HepG2 (cell line): ENCODE results near the gene IRF2. TPM values are rescaled to one million over a fixed set of nuclear protein-coding genes. Genes with fewer than 3 reads are reported as not detected.

Experiments used
- ATAC-seq: fragments of 200-7000 bp; cut with Tn5 transposase; 3 replicates; pipeline ENCODE4 v1.9.1; 2020; ENCODE audit warnings: mild to moderate bottlenecking, moderate library complexity
- BruUV-seq: library from RNA; stranded (reverse); fragments of 400-500 nt; replicated peaks from 2 replicates; lab custom pipeline; 2021; lab: Mats Ljungman, UMichigan
- CTCF ChIA-PET: fragments of 300-600 bp; formaldehyde crosslinking; extraction: SDS; loops from one replicate; lab custom pipeline; 2021; ENCODE audit warnings: low total read pairs, inconsistent platforms, low intra/inter-chr PET ratio; lab: Yijun Ruan, JAX
- POLR2A ChIA-PET: fragments of 350-600 bp; sonication (Branson Sonifier 250); formaldehyde crosslinking; loops from one replicate; lab custom pipeline; 2020; ENCODE audit warnings: antibody characterized with exemption, inconsistent platforms; lab: Yijun Ruan, JAX
- DNase-seq: peaks from one replicate; pipeline ENCODE4 v3.0.0-alpha.2; 2015; ENCODE audit warnings: low spot score
- FAIRE-seq: peaks from 3 replicates; lab custom pipeline; 2011; peaks lifted over from hg19 to GRCh38; lab: Jason Lieb, UNC
- H2AFZ ChIP-seq: one replicate; pipeline ENCODE4 v1.6.1; 2011; ENCODE audit warnings: low read length, inconsistent platforms
- H3K27ac ChIP-seq: fragments of 300-600 bp; 3 replicates; pipeline ENCODE4 v1.8.0; 2011; ENCODE audit warnings: mixed run types, mild to moderate bottlenecking, mixed read lengths, low read length, inconsistent platforms; ENCODE audit not compliant: insufficient read depth; ENCODE audit errors: extremely low read length
- H3K27me3 ChIP-seq, 2 experiments: fragments of 200-600 bp in 1 of 2; 2 replicates in 1 of 2; 3 replicates in 1 of 2; pipeline versions ENCODE4 v1.6.0 to v1.8.0; 2011; ENCODE audit warnings: low read length in 2 of 2, mild to moderate bottlenecking in 2 of 2, moderate library complexity in 2 of 2, inconsistent platforms in 1 of 2; ENCODE audit not compliant: insufficient read depth in 2 of 2, control insufficient read depth in 1 of 2
- H3K36me3 ChIP-seq, 2 experiments: fragments of 200-600 bp in 1 of 2; replicated peaks in 1 of 2; 2 replicates in 1 of 2; 3 replicates in 1 of 2; pipeline versions ENCODE4 v1.5.1 to v1.8.0; 2011; ENCODE audit warnings: low read length in 2 of 2, inconsistent platforms in 1 of 2; ENCODE audit not compliant: insufficient read depth in 2 of 2, control insufficient read depth in 1 of 2
- H3K4me1 ChIP-seq: 2 replicates; pipeline ENCODE4 v1.5.1; 2012; ENCODE audit warnings: low read length, inconsistent platforms; ENCODE audit not compliant: insufficient read depth
- H3K4me2 ChIP-seq: 2 replicates; pipeline ENCODE4 v1.6.0; 2011; ENCODE audit warnings: low read depth, low read length, inconsistent platforms
- H3K4me3 ChIP-seq, 3 experiments: fragments of 200-600 bp in 1 of 3; sonication (generic), shearing (Covaris generic) in 1 of 3; replicated peaks in 1 of 3; 2 replicates each; pipeline ENCODE4 v1.5.1; 2011 to 2016; ENCODE audit warnings: low read length in 3 of 3, inconsistent platforms in 2 of 3, low read depth in 2 of 3, mild to moderate bottlenecking in 2 of 3, control low read depth in 1 of 3, mixed read lengths in 1 of 3; ENCODE audit not compliant: insufficient read depth in 1 of 3
- H3K79me2 ChIP-seq: one replicate; pipeline ENCODE4 v1.6.1; 2011; ENCODE audit warnings: low read length, inconsistent platforms; ENCODE audit not compliant: insufficient read depth
- H3K9ac ChIP-seq: 2 replicates; pipeline ENCODE4 v1.6.0; 2011; ENCODE audit warnings: mild to moderate bottlenecking, low read depth, low read length, inconsistent platforms; ENCODE audit not compliant: insufficient read depth
- H3K9me3 ChIP-seq: 2 replicates; pipeline ENCODE4 v1.5.1; 2012; ENCODE audit warnings: mild to moderate bottlenecking, low read length
- H4K20me1 ChIP-seq: 2 replicates; pipeline ENCODE4 v1.6.0; 2011; ENCODE audit warnings: inconsistent platforms, mild to moderate bottlenecking, low read length, moderate library complexity; ENCODE audit not compliant: insufficient read depth
- DZIP1 ChIP-seq: sonication (generic); formaldehyde crosslinking; IDR thresholded peaks from 2 replicates; pipeline ENCODE4 v1.5.0; 2020; ENCODE audit warnings: mild to moderate bottlenecking, missing genetic modification reagents
- HNF4G ChIP-seq, 2 experiments: sonication (generic) in 1 of 2; formaldehyde crosslinking in 1 of 2; IDR thresholded peaks; 2 replicates each; pipeline versions ENCODE4 v1.4.0 to v1.6.1; 2011 to 2020; ENCODE audit warnings: borderline replicate concordance in 2 of 2, low read depth in 2 of 2, mild to moderate bottlenecking in 2 of 2, low read length in 1 of 2, missing genetic modification reagents in 1 of 2, moderate library complexity in 1 of 2
- MTA3 ChIP-seq: sonication (generic); formaldehyde crosslinking; IDR thresholded peaks from 2 replicates; pipeline ENCODE4 v1.4.0; 2020; ENCODE audit warnings: missing genetic modification reagents
- MTF1 ChIP-seq: sonication (generic); formaldehyde crosslinking; IDR thresholded peaks from 2 replicates; pipeline ENCODE4 v1.5.0; 2020; ENCODE audit warnings: missing genetic modification reagents
- PCBP1 ChIP-seq: fragments of 200-400 bp; formaldehyde crosslinking; IDR thresholded peaks from 2 replicates; pipeline ENCODE4 v1.6.1; 2017; ENCODE audit warnings: mild to moderate bottlenecking, low read depth, low read length, borderline replicate concordance
- TBP ChIP-seq: sonication (generic); formaldehyde crosslinking; IDR thresholded peaks from 2 replicates; pipeline ENCODE4 v1.5.0; 2020; ENCODE audit warnings: missing genetic modification reagents
- ZBTB25 ChIP-seq: IDR thresholded peaks from 2 replicates; pipeline ENCODE4 v1.6.1; 2018; ENCODE audit warnings: missing genetic modification reagents
- ZBTB8A ChIP-seq: sonication (generic); formaldehyde crosslinking; IDR thresholded peaks from 2 replicates; pipeline ENCODE4 v1.4.0; 2020; ENCODE audit warnings: mild to moderate bottlenecking, low read depth, missing genetic modification reagents, borderline replicate concordance
- ZIK1 ChIP-seq: sonication (generic); formaldehyde crosslinking; IDR thresholded peaks from 2 replicates; pipeline ENCODE4 v1.5.0; 2020; ENCODE audit warnings: mild to moderate bottlenecking, low read depth, missing genetic modification reagents, borderline replicate concordance
- ZNF18 ChIP-seq: sonication (generic); formaldehyde crosslinking; IDR thresholded peaks from 2 replicates; pipeline ENCODE4 v1.8.0; 2022; ENCODE audit warnings: mild to moderate bottlenecking, missing genetic modification reagents; ENCODE audit not compliant: insufficient replicate concordance
- ZNF275 ChIP-seq: sonication (generic); formaldehyde crosslinking; IDR thresholded peaks from 2 replicates; pipeline ENCODE4 v1.8.0; 2022; ENCODE audit warnings: missing genetic modification reagents, mild to moderate bottlenecking, inconsistent platforms, borderline replicate concordance
- ZNF512B ChIP-seq: sonication (generic); formaldehyde crosslinking; IDR thresholded peaks from 2 replicates; pipeline ENCODE4 v1.5.1; 2020; ENCODE audit warnings: missing genetic modification reagents, mild to moderate bottlenecking, borderline replicate concordance
- ZNF773 ChIP-seq: sonication (generic); formaldehyde crosslinking; IDR thresholded peaks from 2 replicates; pipeline ENCODE4 v1.4.0; 2020; ENCODE audit warnings: missing genetic modification reagents, borderline replicate concordance
- ZNF83 ChIP-seq: sonication (generic); formaldehyde crosslinking; IDR thresholded peaks from 2 replicates; pipeline ENCODE4 v1.4.0; 2020; ENCODE audit warnings: missing genetic modification reagents, mild to moderate bottlenecking, borderline replicate concordance
- WGBS: methylation state at CpG from one replicate; pipeline ENCODE4 v1.1.6; 2017; ENCODE audit warnings: low lambda C conversion rate; 5-methylcytosine and 5-hydroxymethylcytosine counted together
- in situ Hi-C: cut with HindIII; loops from 2 replicates; pipeline ENCODE4 v1.10.0; 2017; ENCODE audit warnings: low pct_unique_long_range_greater_than_20kb; ENCODE audit not compliant: extremely low pct_ligation_motif_present
- intact Hi-C: fragments of 100-400 bp; cut with micrococcal nuclease; formaldehyde crosslinking; loops from one replicate; pipeline ENCODE4 v1.10.0; 2022; ENCODE audit not compliant: unreplicated experiment
- polyA plus RNA-seq, 8 experiments: library from polyadenylated mRNA; depleted of rRNA in 3 of 8; stranded (reverse) in 7 of 8; unstranded in 1 of 8; fragments of >200 nt; fragmentation: Illumina TruSeq in 4 of 8; extraction: Trizol in 4 of 8; gene quantifications; 2 replicates each; pipeline versions ENCODE4 v1.2.1 to v1.2.3, GENCODE V29; 2011 to 2016; ENCODE audit warnings: low read depth in 4 of 8, missing spikeins in 1 of 8, mixed read lengths in 1 of 8; ENCODE audit not compliant: insufficient read depth in 1 of 8
- total RNA-seq, 5 experiments: library from RNA; depleted of rRNA; stranded (reverse); fragments of >200 nt; fragmentation: Illumina TruSeq; extraction: Trizol; gene quantifications; 2 replicates each; pipeline ENCODE4 v1.2.3, GENCODE V29; 2016; ENCODE audit warnings: low read depth in 1 of 5

The IRF2 gene
- total and polyA plus RNA-seq, 2 of the 13 experiments (the other 11 are each of a cell fraction or from before 2014, with no cell fraction given), result 15.5 to 28.8 TPM

GRCh38 chr4:184376923-184377322, 97.4 kb downstream of the IRF2 start:
- H3K79me2 ChIP-seq, result no peaks in the 10 kb centered on the region
- no peak overlapping the region for H3K9ac ChIP-seq
- CTCF ChIA-PET, result no interaction called here
- no peaks in the 10 kb centered on the region for H3K36me3 ChIP-seq
- no peak overlapping the region for H3K4me2 ChIP-seq
- intact Hi-C loops (no loop called here), in situ Hi-C loops (no loop called here)
- no peak for DNase-seq
- H3K4me3 ChIP-seq, result no peak overlapping the region
- no peaks in the 10 kb centered on the region for H3K27me3 ChIP-seq
- H4K20me1 ChIP-seq, result no peaks in the 10 kb centered on the region
- BruUV-seq, result no TSS peak
- no peak overlapping the region for H2AFZ ChIP-seq
- peaks cover 7% of the 10 kb centered on the region for H3K4me1 ChIP-seq
- no peak for ATAC-seq
- H3K9me3 ChIP-seq, result no peaks in the 10 kb centered on the region; the same call in 1 of the 2 replicates
- no peak overlapping the region for H3K27ac ChIP-seq
- WGBS, result 66% methylated on average over 1 of the region's 1 CpG
- POLR2A ChIA-PET, result no interaction called here
- FAIRE-seq, result no peak
- TF ChIP-seq HNF4G (IDR thresholded peaks at IDR 0.05; ENCODE audit: borderline replicate concordance, low read depth, low read length) (no peak), HNF4G (CRISPR knock-in tag; IDR thresholded peaks at IDR 0.05; ENCODE audit: borderline replicate concordance, low read depth) (no peak), DZIP1 (CRISPR knock-in tag) (no peak), ZNF18 (CRISPR knock-in tag) (no peak), ZNF83 (CRISPR knock-in tag) (no peak), ZBTB25 (no peak), TBP (no peak), MTF1 (CRISPR knock-in tag) (no peak), ZNF512B (CRISPR knock-in tag) (no peak), MTA3 (CRISPR knock-in tag) (no peak), ZBTB8A (no peak), ZNF275 (CRISPR knock-in tag) (no peak), PCBP1 (no peak), ZIK1 (no peak), ZNF773 (no peak)
